PC-3 (cell line): Measurements from ENCODE around the gene LINC00237.

Experiments
- CTCF ChIP-seq: fragments of 300-600 bp; sonication (generic); conservative IDR thresholded peaks from 2 replicates; pipeline ENCODE4 v1.5.1; 2017; ENCODE audit warnings: antibody characterized with exemption, low read depth, mild to moderate bottlenecking, low read length
- EZH2phosphoT487 ChIP-seq: fragments of 300-600 bp; sonication (generic); IDR thresholded peaks from 2 replicates; pipeline ENCODE4 v1.6.1; 2018; ENCODE audit warnings: mild to moderate bottlenecking, antibody characterized with exemption, low read length, borderline replicate concordance

- no peak for TF ChIP-seq EZH2phosphoT487
- no peak for TF ChIP-seq CTCF
These were observed 45.6 kb upstream of the LINC00237 start for GRCh38 chr20:21151791-21152190.
